SU-DHL-6 (cell line): ENCODE data around the gene SH3RF1.

Experiments
- EZH2phosphoT487 ChIP-seq: fragments of 200-600 bp; sonication (generic), shearing (Covaris generic); conservative IDR thresholded peaks from 2 replicates; pipeline ENCODE4 v1.6.1; 2018; ENCODE audit warnings: mild to moderate bottlenecking, antibody characterized with exemption, low read length, moderate library complexity, mixed read lengths
- TF ChIP-seq, protein P1 (sequence below): fragments of 200-600 bp; sonication (generic); IDR thresholded peaks from one replicate; pipeline ENCODE4 v1.5.1; 2017; ENCODE audit warnings: antibody characterized with exemption, mild to moderate bottlenecking, low read length, moderate library complexity; ENCODE audit not compliant: insufficient read depth, poor library complexity, severe bottlenecking

DNA sequence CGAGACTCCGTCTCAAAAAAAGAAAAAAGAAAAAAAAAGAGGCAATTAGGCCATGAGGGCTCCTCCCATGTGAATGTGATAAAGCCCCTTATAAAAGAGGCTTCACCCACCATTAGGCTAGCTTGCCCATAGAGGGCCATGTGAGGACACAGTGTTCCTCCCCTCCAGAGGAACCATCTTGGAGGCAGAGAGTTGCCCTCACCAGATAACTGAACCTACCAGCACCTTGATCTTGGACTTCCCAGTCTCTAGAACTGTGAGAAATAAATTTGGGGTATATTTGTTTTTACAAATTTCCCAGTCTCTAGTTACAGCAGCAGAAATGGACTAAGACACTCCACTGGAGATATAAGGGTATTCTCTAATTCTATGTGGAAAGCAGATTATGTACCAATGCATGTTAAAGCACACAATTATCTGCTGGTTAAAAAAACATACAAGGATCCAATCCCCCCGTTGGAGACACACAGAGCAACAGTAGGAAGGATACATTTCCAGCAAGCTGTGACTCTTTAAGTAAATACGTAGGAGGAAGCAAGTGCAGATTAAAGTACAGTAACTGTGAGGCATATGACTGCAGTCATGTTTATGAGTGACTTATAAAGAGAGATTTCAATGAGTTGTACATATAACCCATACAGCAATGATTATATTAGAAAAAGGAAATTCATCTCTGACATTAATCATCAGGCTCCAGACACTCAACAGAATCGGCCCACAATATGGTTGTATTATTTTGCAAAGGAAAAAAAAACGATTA lies 21.4 kb downstream of the SH3RF1 start:
- TF ChIP-seq, protein P1, sequence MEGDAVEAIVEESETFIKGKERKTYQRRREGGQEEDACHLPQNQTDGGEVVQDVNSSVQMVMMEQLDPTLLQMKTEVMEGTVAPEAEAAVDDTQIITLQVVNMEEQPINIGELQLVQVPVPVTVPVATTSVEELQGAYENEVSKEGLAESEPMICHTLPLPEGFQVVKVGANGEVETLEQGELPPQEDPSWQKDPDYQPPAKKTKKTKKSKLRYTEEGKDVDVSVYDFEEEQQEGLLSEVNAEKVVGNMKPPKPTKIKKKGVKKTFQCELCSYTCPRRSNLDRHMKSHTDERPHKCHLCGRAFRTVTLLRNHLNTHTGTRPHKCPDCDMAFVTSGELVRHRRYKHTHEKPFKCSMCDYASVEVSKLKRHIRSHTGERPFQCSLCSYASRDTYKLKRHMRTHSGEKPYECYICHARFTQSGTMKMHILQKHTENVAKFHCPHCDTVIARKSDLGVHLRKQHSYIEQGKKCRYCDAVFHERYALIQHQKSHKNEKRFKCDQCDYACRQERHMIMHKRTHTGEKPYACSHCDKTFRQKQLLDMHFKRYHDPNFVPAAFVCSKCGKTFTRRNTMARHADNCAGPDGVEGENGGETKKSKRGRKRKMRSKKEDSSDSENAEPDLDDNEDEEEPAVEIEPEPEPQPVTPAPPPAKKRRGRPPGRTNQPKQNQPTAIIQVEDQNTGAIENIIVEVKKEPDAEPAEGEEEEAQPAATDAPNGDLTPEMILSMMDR: no peak
- no peak for TF ChIP-seq EZH2phosphoT487
